GM21528 (cell line): Measurements from ENCODE around the gene WSCD1.

Experiments used
- ATAC-seq: cut with Tn5 transposase; IDR thresholded peaks from one replicate; pipeline ENCODE4 v1.9.1; 2021; ENCODE audit warnings: mild to moderate bottlenecking, moderate library complexity; ENCODE audit not compliant: unreplicated experiment, low FRiP score

Gene WSCD1

GRCh38 chr17:6069539-6070429 lies at the start of gene WSCD1:
WSCD1 (plus strand) TSS chr17:6070379; CDS start chr17:6080659, 10,280 bp downstream.
- no peak for ATAC-seq

- no peak for ATAC-seq
These were observed 49.2 kb upstream of the WSCD1 start for GRCh38 chr17:6021011-6021400.

GRCh38 chr17:6021627-6022026 lies 48.6 kb upstream of the WSCD1 start:
- ATAC-seq: no peak

- ATAC-seq: no peak
These were observed 46.9 kb upstream of the WSCD1 start for GRCh38 chr17:6023036-6023831.

GRCh38 chr17:6024576-6024975 lies 45.6 kb upstream of the WSCD1 start:
- no peak for ATAC-seq

- ATAC-seq: no peak
These were observed 42.7 kb upstream of the WSCD1 start for GRCh38 chr17:6027342-6028024.

GRCh38 chr17:6028294-6028693 lies 41.9 kb upstream of the WSCD1 start:
- ATAC-seq: no peak

GRCh38 chr17:6035801-6036394 lies 34.3 kb upstream of the WSCD1 start:
- no peak for ATAC-seq

GRCh38 chr17:6040504-6040903 lies 29.7 kb upstream of the WSCD1 start:
- ATAC-seq: no peak

GRCh38 chr17:6041246-6041645 lies 28.9 kb upstream of the WSCD1 start:
- ATAC-seq: no peak

- ATAC-seq: no peak
These were observed 26.8 kb upstream of the WSCD1 start for GRCh38 chr17:6043405-6043804.

- ATAC-seq: no peak
These were observed 25.9 kb upstream of the WSCD1 start for GRCh38 chr17:6044261-6044660.

- ATAC-seq: no peak
These were observed 24.4 kb upstream of the WSCD1 start for GRCh38 chr17:6045621-6046357.

GRCh38 chr17:6046431-6046830 lies 23.7 kb upstream of the WSCD1 start:
- ATAC-seq: no peak

GRCh38 chr17:6046931-6047330 lies 23.2 kb upstream of the WSCD1 start:
- no peak for ATAC-seq

- ATAC-seq: no peak
These were observed 22.2 kb upstream of the WSCD1 start for GRCh38 chr17:6047966-6048365.

- ATAC-seq: no peak
These were observed 21.7 kb upstream of the WSCD1 start for GRCh38 chr17:6048486-6048885.

GRCh38 chr17:6052926-6053325 lies 17.3 kb upstream of the WSCD1 start:
- ATAC-seq: no peak

GRCh38 chr17:6054372-6054771 lies 15.8 kb upstream of the WSCD1 start:
- ATAC-seq: no peak

GRCh38 chr17:6056104-6056503 lies 14.1 kb upstream of the WSCD1 start:
- ATAC-seq: no peak
